HG03460 (cell line): Measurements from ENCODE around the gene CSMD2.

Experiments used
- ATAC-seq: cut with Tn5 transposase; IDR thresholded peaks from one replicate; pipeline ENCODE4 v1.9.1; 2021; ENCODE audit not compliant: unreplicated experiment

CSMD2 gene

DNA sequence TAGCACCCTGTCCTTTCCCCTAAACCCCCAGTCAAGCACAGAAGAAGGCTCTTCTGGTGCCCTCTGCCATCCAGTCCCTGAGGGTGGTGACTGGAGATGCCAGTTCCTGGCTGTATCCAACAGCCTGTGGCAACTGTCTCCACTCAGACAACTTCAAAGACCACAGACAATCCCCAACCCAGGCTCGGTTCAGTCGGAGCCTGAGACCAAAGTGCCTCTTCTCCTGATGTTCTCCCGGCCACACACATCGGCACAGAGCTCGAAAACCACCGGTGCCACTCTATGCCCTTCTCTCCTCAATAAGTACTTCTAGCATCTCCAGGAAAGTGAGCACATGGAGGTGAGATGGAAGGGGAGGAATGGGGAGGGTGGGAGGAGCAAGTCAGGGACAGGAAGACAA is 340.7 kb downstream of the CSMD2 start:
- no peak for ATAC-seq

DNA sequence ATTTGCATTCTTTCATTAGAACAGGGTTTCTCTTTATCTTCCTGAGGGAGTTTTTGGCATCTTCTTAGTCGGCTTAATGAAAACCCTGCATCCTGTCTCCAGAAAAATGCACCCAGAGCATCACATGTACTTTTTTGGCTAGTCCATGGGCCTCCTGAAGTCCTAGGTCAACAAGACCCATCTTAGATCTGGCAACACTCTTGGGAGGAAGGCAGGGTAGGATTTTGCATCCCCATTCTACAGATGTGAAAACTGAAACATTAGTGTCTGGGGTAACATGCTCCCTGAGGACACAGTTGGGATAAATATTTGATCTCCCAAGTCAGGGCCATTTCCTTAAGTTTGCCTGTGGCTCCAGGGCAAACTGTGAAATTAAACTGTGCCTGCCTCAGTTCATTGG is 341.2 kb downstream of the CSMD2 start:
- ATAC-seq = no peak

DNA sequence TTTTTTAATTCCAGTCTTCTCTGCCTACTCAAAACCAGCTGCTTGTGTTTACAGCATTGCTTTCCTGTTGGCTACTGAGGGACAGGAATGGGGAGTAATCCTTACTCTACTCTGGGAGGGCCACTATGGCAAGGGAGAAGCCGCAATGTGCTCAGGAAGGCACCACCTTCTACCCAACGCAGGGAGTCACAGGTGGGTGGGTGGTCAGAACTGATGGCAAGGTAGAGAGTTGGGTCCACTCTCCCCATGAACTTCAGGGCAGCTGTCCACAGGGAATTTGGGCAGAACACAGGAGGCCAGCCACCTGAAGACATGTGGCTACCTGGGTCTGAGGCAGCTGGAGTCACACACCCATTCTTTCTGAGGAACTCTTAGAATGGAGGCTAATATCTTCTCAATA is 341.6 kb downstream of the CSMD2 start:
- no peak for ATAC-seq

DNA sequence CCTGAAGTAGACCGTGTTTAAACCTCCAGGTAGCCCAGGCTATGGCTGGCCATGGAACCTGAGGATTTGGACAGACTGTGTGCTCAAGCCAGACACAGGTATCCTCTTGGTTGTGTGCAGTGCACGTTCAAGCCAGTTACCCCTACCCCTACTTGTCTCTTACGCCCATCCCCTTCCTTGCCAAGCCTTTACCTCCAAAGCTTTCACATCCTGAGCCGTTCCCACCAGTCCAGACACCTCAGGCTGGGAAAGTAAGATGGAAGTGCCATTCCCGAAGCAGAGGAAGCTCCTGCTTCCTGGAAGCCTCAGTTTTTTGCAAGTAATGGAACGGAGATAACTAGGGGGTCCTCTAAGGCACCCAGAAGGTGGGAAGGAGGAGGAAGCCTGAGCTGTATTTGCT is 342.6 kb downstream of the CSMD2 start:
- ATAC-seq = no peak

DNA sequence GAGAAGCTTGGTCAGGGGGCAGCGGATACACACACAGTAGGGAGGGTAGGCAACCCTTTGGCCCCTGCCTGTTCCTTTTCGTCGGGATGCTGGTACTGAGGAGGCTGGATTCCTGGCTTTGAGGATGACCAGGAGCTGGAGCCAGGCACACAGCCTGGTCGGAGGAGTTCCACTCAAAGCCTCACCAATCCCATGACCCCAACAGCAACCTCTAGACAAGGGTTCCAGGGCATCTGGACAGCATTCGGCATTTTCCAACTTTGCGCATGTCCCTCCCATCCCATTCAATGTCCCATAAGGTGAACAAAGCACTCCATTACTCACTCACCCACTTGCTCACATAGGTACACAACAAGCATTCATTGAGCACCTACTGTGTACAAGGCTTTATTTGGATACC is 343.7 kb downstream of the CSMD2 start:
- ATAC-seq = no peak

DNA sequence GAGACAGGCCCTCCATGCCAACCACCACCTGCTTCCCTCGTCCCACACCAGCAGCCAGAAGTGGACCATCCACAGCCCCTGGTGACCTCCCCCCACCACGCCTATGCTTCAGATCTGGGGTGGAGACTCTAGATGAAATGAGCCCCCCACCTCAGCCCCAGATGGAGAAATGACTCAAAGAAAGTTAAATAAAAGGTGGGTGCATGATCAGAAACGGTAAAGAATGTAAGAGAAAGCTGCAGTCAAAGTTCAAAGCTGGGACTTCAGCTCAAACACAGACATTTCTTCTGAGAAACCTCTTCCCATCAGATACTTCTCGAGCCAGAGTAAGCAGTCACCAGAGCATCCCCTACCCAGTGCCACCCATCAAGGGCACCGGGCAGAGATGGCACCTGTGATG is 344.2 kb downstream of the CSMD2 start:
- ATAC-seq = no peak

DNA sequence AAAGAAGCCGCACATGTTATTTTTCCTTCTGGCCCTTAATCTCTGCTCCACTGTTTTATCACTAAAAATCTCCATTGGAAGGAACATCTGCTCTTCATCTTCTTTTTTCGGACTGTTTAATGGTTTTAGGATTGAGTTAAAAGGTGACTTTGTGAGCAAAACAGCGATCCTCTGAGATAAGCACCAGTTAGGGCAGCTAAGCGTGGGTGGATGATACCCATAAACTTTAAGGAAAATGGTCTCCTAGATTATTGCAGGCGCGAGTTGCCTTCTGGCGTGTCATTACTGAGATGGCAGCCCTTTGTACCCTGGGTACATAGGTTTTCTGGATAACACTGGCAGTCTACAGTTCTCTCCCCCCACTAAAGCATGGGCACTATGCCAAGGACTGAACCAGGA is 345.1 kb downstream of the CSMD2 start:
- ATAC-seq = no peak

DNA sequence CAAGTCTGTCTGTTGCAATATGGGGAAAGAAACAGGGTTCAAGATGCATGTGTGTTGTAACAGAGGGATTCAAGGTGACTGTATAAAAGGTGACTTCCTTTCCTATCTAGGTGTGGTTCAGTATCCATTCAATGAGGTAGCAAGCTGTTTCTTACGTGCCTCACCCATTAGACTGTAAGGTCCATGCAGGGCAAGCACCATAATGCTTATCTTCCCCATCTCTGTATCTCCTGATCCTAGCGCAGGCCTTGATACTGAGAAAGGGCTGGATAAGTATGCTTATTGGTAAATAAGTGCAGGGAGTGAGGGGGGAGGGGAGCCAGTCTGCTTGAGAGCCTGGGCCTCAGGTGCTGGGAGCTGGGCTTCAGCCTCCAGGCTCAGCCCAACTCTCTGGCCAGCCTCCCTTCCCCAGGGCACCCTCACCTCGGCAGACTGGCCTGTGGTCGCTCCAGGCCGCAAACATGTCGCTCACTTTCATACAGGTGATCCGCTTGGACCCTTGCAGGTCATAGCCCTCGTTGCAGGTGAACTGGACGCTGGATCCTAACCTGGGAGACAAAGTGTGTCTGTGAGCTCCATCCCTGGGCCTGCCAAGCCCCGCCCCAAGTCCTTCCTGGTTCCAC is 345.6 kb downstream of the CSMD2 start:
- ATAC-seq = no peak

DNA sequence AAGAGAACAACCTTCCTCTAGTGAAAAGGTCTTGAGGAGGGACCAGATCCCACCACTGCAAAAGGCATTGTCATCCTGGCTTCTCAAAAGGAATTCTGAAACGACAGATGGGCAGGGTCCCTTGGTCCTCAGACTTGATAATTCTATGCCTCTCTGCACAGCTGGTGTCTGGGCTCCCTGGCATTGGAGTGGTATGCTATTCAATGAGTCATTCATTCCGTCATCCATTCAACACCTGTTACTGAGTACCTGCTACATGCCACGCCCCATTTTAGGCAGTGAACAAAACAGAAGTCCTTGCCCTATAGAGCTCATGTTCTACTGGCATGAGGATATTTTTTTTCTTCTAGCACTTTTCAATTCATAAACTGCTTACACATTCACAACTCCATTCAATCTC is 347.0 kb downstream of the CSMD2 start:
- no peak for ATAC-seq

DNA sequence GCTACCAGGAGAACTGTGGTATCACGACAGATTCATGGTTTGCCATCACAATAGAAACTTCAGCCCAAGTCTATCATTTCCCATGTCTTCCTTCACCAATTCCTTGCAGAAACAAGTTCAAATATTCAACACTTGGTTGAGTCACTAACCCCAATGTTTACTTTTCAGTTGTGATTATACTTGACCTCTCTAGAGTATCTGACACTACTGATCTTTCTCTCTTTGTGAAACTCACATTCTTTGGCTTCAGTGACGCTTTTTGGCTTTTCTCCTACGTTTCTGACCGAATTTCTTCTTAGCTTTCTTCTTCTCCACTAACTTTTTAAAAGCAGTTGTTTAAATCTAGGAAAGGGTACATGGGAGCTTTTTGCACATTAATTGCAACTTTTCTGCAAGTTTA is 350.0 kb downstream of the CSMD2 start:
- ATAC-seq = no peak

DNA sequence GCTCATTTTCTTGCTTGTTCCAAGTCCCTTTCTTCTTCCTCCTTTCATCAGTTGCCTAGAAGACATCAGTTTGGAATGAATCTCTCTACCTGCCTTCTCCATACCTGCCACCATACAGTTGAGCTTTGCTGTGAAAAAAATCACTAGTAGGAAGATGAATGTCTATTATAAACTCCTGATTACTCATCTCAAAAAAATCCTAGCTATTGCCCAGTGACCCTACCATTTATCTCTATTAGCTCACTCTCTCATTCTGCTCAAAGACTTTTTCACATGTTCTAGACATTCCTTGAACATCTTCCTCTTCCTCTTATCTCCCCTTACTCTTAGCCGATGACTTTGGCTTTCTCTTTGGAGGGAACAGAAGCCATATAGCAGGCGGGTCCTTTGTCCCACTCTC is 350.9 kb downstream of the CSMD2 start:
- ATAC-seq = no peak

DNA sequence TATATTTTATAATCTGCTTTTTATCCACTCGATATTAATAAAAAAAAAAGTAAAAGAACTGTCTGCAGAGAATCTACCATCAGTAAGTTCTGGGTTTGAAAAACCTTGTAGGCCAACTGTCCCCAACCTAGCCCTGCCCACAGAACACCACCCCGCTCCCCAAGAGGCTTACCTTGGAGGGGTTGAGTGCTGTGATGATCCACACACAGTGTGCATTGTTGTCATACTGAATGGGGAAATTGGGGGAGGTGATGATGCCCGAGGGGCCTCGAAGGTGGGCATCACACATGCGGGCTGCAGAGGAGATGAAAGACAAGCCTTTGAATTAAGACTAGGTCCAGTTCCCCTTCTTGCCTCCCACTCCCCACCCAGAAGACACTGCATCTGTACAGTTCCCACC is 354.5 kb downstream of the CSMD2 start:
- ATAC-seq = no peak

DNA sequence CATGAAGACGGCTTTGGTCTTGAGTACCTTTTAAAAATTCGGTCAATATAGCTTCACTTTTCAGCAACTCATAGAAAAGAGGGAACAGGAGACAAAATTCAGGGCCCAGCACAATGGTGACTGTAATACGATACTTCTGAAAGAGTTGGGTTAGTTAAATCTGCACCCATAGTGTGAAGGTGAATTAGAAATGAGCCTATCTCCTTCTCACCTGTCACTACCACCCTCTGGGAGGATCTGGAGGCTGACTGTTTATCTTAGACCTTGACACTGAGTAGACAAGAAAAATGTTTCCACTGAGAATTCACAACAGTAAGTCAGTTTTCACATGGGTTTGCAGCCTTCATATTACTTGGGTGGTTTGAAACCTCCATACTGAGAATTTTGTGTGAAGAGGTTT is 359.0 kb downstream of the CSMD2 start:
- ATAC-seq = no peak

DNA sequence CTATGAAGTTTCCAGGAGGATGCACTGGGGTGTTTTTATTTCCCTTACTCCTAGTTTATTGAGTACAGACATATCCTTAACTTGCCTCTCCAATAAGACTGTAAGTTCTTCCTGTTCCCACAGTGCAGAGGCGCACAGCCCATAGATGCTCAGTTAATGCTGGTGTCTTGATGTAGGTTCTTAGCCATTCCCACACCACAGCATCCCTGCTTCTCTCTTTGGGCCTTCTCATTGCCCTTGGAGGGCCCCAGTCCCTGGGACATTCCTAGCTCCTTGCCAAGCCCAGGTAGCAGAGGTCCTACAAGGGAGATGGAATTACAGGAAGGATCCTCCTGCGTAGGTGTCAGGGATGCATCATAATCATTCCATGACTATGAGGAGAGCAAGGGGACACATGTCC is 362.8 kb downstream of the CSMD2 start:
- ATAC-seq = no peak

DNA sequence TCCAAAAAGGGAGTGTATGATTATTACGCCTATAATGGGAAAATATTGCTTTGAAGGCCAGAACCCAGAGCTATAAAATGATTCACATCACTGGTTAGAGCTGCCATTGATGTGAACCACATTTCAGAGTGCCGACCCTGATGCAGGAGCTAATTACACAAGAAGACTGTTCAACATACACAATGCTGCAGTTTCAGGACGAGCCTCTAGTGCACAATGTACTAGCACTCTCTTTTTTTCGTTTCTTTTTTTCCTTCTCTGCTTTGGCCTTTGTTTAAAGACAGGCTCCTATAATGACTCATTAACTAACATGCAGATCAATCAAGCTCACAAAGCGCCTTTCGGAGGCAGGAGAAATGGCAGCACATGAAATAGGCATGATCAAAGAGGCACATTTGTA is 367.2 kb downstream of the CSMD2 start:
- no peak for ATAC-seq

DNA sequence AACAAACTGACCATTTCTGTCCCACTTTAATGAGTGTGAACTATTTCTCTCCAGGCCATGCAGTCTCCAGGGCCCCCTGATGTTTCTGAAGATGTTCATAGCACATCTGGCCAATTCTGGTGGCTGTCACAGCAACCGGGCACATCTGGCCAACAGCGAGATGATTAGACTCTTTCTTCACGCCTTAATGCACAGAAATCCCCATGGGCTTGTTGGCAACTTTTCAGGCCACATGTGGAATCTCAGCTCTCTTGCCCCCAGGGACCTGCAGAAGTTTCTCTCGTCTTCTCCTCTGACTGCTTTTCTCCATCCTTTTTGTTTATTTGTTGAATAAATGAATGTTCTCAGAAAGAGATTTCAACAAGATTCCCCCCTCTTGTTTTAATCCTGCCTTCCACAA is 372.4 kb downstream of the CSMD2 start:
- no peak for ATAC-seq

DNA sequence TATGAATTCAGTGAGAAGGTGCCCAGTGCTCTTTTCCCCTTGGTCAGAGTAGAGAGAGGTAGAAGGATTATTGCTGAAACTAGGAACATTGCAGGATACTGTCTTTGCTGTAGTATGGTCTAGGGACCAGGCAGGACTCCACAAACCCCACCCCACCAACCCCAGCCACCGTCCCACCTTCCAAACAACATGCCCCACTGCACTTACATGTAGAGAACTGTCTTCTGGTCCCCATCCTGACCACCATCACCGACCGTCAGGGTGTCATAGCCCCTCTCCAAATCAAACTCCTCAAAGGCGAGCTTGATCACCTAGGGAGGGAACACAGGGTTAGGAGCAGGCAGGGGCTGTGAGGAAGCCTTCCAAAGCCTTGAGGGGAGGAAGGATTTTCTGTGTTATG is 372.8 kb downstream of the CSMD2 start:
- no peak for ATAC-seq

DNA sequence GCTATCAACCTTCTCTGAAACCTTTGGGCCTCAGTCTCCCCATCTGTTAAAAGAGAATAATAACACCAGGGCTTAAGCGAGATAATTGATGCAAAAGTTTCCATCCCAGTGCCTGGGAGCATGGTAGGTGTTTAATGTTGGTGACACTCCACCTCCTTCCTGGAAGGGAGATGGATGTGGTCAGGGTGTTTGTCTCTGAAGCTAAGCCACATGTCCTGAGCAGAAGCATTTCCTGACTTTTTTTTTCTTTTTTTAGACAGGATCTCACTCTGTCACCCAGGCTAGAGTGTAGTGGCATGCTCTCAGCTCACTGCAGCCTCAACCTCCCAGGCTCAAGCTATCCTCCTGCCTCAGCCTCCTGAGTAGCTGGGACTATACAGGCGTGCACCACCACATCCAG is 373.8 kb downstream of the CSMD2 start:
- no peak for ATAC-seq

DNA sequence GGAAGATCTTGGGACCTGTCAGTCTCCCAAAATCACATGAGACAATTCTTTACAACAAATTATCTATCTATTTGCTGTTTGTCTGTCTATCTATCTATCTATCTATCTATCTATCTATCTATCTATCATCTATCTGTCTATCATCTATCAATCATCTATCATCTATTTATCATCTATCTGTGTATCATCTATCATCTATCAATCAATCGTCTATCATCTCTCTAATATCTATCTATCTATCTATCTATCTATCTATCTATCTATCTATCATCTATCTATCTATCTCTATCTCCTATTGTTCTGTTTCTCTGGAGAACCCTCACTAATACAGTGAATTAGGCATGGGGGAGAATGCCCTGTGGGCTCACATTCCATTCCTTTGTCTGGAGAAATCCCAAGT is 374.5 kb downstream of the CSMD2 start:
- no peak for ATAC-seq

DNA sequence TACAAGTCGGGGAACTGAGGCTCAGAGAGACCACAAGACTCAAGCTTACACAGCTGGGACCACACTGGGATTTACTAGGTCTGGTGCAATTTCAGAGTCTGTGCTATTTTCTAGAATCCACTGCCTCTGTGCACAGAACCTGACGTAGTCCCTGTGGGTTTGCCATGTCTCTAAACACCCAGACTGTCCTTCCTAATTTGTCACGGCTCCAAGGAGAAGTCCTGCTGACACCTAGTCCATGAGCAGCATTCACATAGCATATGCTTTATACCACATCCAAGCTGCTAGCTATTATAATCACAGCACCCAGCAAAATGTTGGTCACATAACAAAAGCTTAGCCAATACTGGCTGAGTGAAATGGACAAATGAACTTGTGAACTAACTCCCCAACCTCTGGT is 380.2 kb downstream of the CSMD2 start:
- ATAC-seq = no peak

DNA sequence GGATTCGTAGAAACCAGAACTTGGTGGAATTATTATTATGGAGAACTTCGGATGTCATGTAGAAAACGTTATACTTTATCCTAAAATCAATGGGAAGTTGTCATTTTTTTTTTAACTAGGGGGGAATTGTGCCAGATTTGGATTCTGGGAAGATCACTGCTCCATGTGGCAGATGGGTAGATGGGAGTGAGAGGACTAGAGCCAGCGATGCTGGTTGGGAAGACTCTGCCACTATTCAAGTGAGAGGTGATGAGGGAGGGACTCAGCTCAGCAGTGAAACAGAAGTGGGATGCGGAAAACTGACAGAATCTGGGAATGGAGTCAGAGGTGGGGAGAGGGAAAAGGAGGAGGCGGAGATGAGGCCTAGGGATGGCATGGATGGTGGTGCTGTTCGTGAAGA is 382.3 kb downstream of the CSMD2 start:
- ATAC-seq = no peak

DNA sequence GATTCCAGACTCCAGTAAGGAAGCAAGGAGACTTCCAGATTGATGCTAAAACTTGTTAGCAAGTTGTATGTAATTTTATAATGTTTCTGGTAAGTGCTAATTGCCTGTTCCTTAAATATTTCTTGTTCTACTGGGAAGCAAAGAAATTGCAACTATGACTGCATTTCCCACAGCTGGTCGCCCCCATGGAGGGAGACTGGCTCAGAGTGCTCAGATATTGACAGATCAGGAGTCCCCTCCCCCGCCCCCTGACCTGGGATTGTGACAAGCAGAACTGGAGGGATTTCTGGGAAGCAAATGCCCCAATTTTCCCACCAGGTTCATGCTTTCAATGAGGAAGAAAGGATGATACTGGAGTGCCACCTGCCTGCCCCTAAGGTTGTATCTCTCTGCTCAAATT is 383.4 kb downstream of the CSMD2 start:
- ATAC-seq = no peak

DNA sequence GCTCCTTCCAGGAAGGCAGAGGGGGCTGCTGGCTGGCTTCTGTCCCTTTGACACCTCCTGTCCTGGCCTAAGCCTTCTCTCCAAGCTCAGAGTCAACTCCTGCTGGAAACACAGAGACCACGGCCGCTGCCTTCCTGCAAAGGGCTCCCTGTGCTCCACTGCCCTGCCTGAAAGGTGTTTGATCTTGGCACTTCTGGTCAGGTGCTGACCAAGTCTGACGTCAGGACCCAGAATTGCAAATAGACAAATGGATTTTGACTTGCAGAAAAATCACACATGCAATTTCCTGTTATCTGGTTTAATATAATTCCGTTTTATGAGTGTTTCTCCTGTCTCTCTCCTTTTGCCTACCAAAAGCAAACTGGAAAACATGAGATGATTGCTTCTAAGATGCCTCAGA is 387.7 kb downstream of the CSMD2 start:
- no peak for ATAC-seq

DNA sequence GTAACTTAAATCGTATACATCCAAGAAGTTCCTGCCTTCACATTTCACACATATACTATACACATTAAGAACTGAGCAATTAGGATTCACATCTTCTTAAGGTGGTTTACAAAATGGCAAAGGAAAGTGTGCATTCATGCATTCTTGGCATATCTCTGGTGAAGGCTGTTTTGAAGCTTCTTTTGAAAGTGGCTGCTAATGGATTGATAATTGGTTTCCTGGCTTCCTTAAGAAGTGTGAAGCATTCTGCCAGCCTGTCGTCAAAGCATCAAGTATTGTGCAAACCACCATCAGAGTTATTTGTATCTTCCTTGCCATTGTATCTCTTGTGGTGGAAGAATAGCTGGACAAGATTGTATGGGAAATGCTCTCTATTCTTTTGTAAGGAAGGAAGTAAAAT is 396.2 kb downstream of the CSMD2 start:
- ATAC-seq = no peak
